ENCODE data around the gene EPB42. TPM values are rescaled to one million over a fixed set of nuclear protein-coding genes. Genes with fewer than 3 reads are reported as not detected.

Gene EPB42
- total and polyA plus RNA-seq, 2 experiments from 2014 or later: not detected

DNA sequence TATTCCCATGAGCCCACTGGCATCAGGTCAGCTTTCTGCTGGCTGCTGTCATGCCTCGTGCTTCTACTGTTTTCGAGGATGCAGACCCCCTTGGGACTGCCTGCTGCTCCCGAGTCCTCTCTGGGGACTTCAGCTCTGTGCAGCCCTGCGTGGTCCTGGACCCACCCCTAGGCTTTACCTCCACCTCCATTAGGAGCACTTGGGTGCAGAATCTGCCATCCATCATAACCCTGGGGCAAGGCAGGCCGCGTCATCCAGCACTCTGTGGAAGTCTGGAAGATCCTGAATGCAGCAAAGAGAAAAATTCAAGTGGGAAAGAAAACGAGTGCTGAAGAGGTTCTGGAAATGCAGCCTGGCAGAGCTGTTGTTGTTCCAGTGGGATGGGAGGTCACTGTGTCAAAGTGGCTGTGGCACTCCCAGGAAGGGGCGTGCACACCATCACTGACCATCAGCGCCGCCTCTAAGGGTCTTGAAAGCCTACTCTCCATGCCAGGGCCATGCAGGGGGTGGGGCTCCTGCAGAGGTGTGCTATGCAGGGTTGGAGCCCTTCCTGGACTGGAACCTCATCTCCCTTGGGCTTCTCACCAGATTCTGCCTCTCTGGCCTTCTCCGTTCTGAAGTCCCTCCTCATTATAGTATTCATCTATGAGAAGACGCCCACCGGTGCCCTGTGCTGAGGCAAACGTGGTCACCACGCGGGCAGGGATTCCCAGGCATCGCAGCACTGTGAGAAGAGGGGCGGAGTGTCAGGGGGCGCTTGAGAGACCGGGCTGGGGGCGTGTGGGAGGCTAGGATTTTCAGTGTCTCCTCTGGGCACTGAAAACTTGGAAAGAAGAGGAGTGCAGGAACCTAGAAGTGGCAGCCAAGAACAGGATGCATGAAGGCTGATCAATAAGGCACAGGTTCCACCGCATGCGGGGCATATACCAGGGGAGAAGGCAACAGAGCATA, 12.5 kb downstream of the EPB42 start (continued):
- TF ChIP-seq ETS1 (IDR thresholded peaks at IDR 0.05) (no peak), EZH2phosphoT487 (IDR thresholded peaks at IDR 0.05; ENCODE audit: unreplicated experiment) (no peak), CTCF (conservative IDR thresholded peaks at IDR 0.05; ENCODE audit: low read depth in 2 of 2) (no peak), EZH2 (IDR thresholded peaks at IDR 0.05; ENCODE audit: low read depth, unreplicated experiment) (no peak), CREB1 (CRISPR knock-in tag; IDR thresholded peaks at IDR 0.05; ENCODE audit: low read depth) (no peak)

GRCh38 chr15:43207024-43207423, 13.8 kb downstream of the EPB42 start:
- Histone ChIP-seq H3K36me3 (ENCODE audit: insufficient read depth) (no peaks in the 10 kb centered on the region), H4K20me1 (replicated peaks; ENCODE audit: insufficient read depth) (no peaks in the 10 kb centered on the region), H3K27me3 (ENCODE audit: insufficient read depth) (no peaks in the 10 kb centered on the region), H3K4me1 (ENCODE audit: insufficient read depth) (no peaks in the 10 kb centered on the region), H3K79me2 (replicated peaks; ENCODE audit: insufficient read depth) (no peaks in the 10 kb centered on the region), H3K4me3 (no peak overlapping the region), H3K9me2 (ENCODE audit: insufficient read depth) (no peaks in the 10 kb centered on the region), H3K4me2 (no peak overlapping the region), H2AFZ (no peak overlapping the region), H3K27ac (ENCODE audit: low read depth) (no peak overlapping the region), H3F3A (replicated peaks; ENCODE audit: low read depth) (no peaks in the 10 kb centered on the region)
- DNase-seq (ENCODE audit: low spot score) (no peak), ATAC-seq (no peak)
- H3K9me3 Mint-ChIP-seq: no peaks in the 10 kb centered on the region
- H3K36me3 Mint-ChIP-seq (ENCODE audit: low read depth): no peaks in the 10 kb centered on the region
- H3K4me1 Mint-ChIP-seq: peaks cover 11% of the 10 kb centered on the region
- H3K4me3 Mint-ChIP-seq: no peak overlapping the region
- peaks cover 14% of the 10 kb centered on the region for H3K27me3 Mint-ChIP-seq (ENCODE audit: insufficient read depth, low read depth, poor library complexity)
- no peak overlapping the region for H3K27ac Mint-ChIP-seq
- no peak for TF ChIP-seq STAT1 (IDR thresholded peaks at IDR 0.05; ENCODE audit: unreplicated experiment)
- no peak for TF ChIP-seq CTCF (conservative IDR thresholded peaks at IDR 0.05; ENCODE audit: low read depth in 2 of 2)
- TF ChIP-seq ZNF114 (CRISPR knock-in tag; IDR thresholded peaks at IDR 0.05): no peak
- TF ChIP-seq ZNF331 (CRISPR knock-in tag; IDR thresholded peaks at IDR 0.05; ENCODE audit: low read depth): no peak
- TF ChIP-seq EZH2 (IDR thresholded peaks at IDR 0.05; ENCODE audit: low read depth, unreplicated experiment): no peak
- no peak for TF ChIP-seq EZH2phosphoT487 (IDR thresholded peaks at IDR 0.05; ENCODE audit: unreplicated experiment)
- TF ChIP-seq JUNB (IDR thresholded peaks at IDR 0.05; ENCODE audit: unreplicated experiment): no peak
- no peak for TF ChIP-seq NANOG (IDR thresholded peaks at IDR 0.05; ENCODE audit: borderline replicate concordance)
- no peak for TF ChIP-seq CREB1 (CRISPR knock-in tag; IDR thresholded peaks at IDR 0.05; ENCODE audit: low read depth)
- no peak for TF ChIP-seq ETS1 (IDR thresholded peaks at IDR 0.05)
